Neutrophil (primary cell): ENCODE results near the gene TWIST2.

Experiments used
- H3K27ac ChIP-seq: fragments of 200-600 bp; sonication (generic); 2 replicates; pipeline ENCODE4 v1.5.1; 2016; ENCODE audit warnings: mild to moderate bottlenecking, moderate library complexity
- H3K27me3 ChIP-seq: fragments of 200-600 bp; sonication (generic); 2 replicates; pipeline ENCODE4 v1.6.0; 2016; ENCODE audit warnings: mild to moderate bottlenecking
- H3K36me3 ChIP-seq: fragments of 200-600 bp; sonication (generic); 2 replicates; pipeline ENCODE4 v1.5.1; 2017
- H3K4me1 ChIP-seq, 2 experiments: fragments of 200-600 bp in 1 of 2; sonication (generic) in 1 of 2; 1 replicate in 1 of 2; 2 replicates in 1 of 2; pipeline versions ENCODE4 v1.5.1 to v1.6.1; 2013 to 2016; ENCODE audit warnings: low read depth in 1 of 2, low read length in 1 of 2, mild to moderate bottlenecking in 1 of 2, moderate library complexity in 1 of 2; ENCODE audit not compliant: control insufficient read depth in 1 of 2, insufficient read depth in 1 of 2
- H3K4me3 ChIP-seq, 2 experiments: fragments of 200-600 bp in 1 of 2; sonication (generic) in 1 of 2; 1 replicate in 1 of 2; 2 replicates in 1 of 2; pipeline ENCODE4 v1.5.1; 2013 to 2016; ENCODE audit warnings: low read depth in 1 of 2, low read length in 1 of 2, mild to moderate bottlenecking in 1 of 2, moderate library complexity in 1 of 2
- H3K9me3 ChIP-seq: fragments of 200-600 bp; sonication (generic); 2 replicates; pipeline ENCODE4 v1.5.1; 2016
- TF ChIP-seq, protein P1 (sequence below): fragments of 200-600 bp; sonication (generic); IDR thresholded peaks from 2 replicates; pipeline ENCODE4 v1.5.1; 2016; ENCODE audit warnings: antibody characterized with exemption

The TWIST2 gene

DNA sequence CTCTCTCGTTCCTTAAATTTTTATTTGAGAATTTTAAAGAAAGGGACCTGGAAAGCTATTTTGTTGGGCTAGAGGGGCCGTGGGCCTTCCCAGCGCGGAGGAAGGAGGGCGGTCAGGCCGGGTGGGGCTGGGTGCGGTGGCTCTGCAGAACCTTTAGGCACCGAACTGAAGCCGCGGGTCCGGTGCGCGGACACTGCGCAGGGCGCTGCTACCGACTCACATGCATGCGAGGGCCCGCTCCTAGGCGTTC is 1.6 kb upstream of the TWIST2 start:
- TF ChIP-seq, protein P1, sequence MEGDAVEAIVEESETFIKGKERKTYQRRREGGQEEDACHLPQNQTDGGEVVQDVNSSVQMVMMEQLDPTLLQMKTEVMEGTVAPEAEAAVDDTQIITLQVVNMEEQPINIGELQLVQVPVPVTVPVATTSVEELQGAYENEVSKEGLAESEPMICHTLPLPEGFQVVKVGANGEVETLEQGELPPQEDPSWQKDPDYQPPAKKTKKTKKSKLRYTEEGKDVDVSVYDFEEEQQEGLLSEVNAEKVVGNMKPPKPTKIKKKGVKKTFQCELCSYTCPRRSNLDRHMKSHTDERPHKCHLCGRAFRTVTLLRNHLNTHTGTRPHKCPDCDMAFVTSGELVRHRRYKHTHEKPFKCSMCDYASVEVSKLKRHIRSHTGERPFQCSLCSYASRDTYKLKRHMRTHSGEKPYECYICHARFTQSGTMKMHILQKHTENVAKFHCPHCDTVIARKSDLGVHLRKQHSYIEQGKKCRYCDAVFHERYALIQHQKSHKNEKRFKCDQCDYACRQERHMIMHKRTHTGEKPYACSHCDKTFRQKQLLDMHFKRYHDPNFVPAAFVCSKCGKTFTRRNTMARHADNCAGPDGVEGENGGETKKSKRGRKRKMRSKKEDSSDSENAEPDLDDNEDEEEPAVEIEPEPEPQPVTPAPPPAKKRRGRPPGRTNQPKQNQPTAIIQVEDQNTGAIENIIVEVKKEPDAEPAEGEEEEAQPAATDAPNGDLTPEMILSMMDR: no peak
- peak overlapping the region in 1 of 2 experiments; percentile 61 for H3K4me3 ChIP-seq
- no peaks in the 10 kb centered on the region for H3K9me3 ChIP-seq
- H3K27me3 ChIP-seq: peaks cover 98% of the 10 kb centered on the region
- H3K27ac ChIP-seq: no peak overlapping the region
- no peaks in the 10 kb centered on the region for H3K36me3 ChIP-seq
- H3K4me1 ChIP-seq: peaks cover 19 to 32% of the 10 kb centered on the region in 2 experiments

DNA sequence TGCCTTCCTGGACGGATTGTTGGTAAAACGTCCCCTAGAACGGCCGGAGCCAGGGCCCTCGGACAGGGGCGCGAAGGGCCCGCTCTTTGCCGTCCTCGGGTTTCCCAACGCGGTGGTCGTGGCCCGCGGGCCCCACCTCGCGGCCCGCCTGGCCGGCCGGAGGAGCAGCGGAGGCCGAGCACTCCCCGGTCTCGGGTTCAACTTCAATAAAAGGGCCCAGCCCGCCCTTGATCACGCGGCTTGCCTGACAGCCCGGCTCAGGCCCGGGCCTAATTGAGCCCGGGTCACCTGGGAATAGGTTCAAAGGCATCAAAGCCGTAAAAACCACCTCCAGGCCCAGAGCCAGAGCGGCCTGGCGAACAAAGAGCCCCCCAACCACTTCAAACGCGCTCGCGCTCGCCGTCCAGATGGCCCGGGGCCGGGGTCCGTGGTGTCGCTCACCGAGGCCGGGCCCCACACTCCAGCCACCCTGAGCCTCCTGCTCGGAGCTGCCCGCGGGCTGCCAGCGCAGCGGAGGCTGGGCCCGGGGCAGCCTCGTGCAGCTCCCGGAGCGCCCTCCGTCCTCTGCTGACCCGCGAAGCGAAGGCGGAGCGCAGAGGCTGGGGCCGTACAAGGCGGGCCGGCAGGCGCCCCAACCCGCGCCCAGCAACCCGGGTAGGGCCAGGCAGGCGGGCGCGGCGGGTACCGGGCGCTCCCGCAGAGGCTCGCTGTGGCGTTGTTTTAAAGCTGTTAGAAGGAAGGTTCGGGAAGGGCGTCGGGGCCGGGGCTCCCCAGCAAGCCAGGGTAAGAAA is 1.1 kb upstream of the TWIST2 start:
- Histone ChIP-seq H3K27ac (no peak overlapping the region), H3K4me3 (peak overlapping the region; percentile 53 to 61), H3K27me3 (peaks cover 98% of the 10 kb centered on the region), H3K9me3 (no peaks in the 10 kb centered on the region), H3K4me1 (peaks cover 19 to 32% of the 10 kb centered on the region in 2 experiments), H3K36me3 (no peaks in the 10 kb centered on the region)
- TF ChIP-seq, protein P1: no peak

DNA sequence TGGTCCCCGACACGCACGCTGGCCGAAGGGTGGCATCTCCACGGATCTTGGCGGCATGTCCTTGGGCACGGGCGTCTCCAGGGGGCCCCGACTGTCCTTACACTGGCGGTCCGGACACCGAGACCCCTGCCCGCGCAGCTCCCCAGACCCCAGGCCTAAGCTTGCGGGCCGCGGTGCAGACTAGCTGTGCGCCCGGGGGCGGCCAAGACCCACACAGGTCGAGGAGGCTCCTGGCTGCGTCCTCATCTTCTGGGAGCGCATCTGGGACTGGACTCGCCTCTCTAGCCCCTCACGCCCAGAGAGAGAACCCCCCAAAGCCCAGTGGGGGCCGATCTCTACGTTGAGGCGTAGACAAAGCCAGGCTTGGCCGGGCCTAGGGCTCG is 475 bp upstream of the TWIST2 start:
- H3K27me3 ChIP-seq: peaks cover 98% of the 10 kb centered on the region
- TF ChIP-seq, protein P1: no peak
- H3K27ac ChIP-seq: peak overlapping the region; percentile 13
- H3K9me3 ChIP-seq: no peaks in the 10 kb centered on the region
- peak overlapping the region; percentile 53 to 61 for H3K4me3 ChIP-seq
- no peaks in the 10 kb centered on the region for H3K36me3 ChIP-seq
- H3K4me1 ChIP-seq: peaks cover 19 to 32% of the 10 kb centered on the region in 2 experiments

DNA sequence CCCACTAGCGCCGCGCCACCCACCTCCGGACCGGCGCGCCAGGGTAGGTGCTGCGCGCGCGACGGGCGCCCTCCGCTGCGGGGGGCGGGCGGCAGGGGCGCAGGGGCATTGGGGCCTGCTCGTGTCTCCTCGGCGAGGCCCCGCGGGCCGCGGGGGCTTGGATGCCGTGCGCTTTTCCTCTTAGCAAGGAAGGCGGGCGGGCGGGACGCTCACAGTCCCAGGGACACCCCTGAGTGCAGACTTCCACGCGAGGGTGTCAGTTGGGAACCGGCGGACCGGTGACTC is 748 bp downstream of the TWIST2 start:
- H3K4me3 ChIP-seq: peak overlapping the region; percentile 53 to 61
- H3K36me3 ChIP-seq: no peaks in the 10 kb centered on the region
- H3K4me1 ChIP-seq: peaks cover 19 to 32% of the 10 kb centered on the region in 2 experiments
- H3K27ac ChIP-seq: no peak overlapping the region
- H3K9me3 ChIP-seq: no peaks in the 10 kb centered on the region
- TF ChIP-seq, protein P1: no peak
- H3K27me3 ChIP-seq: peaks cover 100% of the 10 kb centered on the region

DNA sequence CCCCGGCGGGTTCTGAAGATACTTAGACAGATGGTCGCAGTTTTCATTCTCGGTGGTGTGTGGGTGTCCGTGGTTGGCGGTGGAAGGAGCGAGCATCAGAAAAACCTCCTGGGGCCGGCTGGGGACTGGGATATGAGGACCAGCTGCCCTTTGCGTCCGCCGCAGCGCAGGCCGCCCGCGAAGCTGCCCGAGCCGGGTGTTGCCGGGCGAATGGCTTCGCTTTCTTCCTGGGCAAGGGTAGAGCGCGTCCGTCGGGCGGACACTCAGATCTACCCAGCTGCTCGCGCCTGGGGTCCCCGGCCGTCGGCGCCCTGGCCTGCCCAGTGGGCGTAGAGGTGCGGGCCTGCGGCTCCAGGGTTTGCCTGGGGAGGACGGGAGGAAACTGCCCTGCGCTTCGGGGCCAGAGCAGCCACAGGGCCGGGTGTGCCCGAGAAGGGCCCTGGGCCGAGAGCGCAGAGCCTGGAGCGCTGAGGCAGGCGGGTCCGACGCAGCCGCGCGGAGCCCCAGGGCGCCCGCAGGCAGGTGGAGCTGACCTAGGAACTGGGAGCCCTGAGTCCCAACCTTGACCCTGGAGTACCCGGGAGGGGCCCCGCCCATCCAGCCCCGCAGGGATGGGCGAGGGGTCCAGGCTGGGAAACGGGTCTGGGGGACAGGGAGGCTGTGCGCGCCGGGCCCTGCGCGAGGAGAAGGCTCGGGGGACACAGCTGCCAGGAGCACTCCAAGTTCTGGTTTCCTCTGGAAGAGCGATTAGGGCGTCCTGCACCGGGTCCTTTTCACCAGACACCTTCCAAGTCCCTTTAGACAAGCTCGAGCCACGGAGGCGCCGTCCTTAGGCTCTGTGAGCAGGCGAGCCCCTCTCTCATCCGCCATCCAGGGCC is 1.3 kb downstream of the TWIST2 start:
- Histone ChIP-seq H3K4me1 (peaks cover 19 to 32% of the 10 kb centered on the region in 2 experiments), H3K27me3 (peaks cover 100% of the 10 kb centered on the region), H3K9me3 (no peaks in the 10 kb centered on the region), H3K36me3 (no peaks in the 10 kb centered on the region), H3K27ac (no peak overlapping the region), H3K4me3 (peak overlapping the region; percentile 53 to 61)
- TF ChIP-seq, protein P1: no peak
